ENCODE measurements around the gene HPN.

GRCh38 chr19:35018379-35018778, 23.1 kb upstream of the HPN start:
- TF ChIP-seq CTCF (IDR thresholded peaks at IDR 0.05; ENCODE audit: insufficient read depth, low read length, poor library complexity, severe bottlenecking) (no peak), EZH2phosphoT487 (conservative IDR thresholded peaks at IDR 0.05; ENCODE audit: low read length) (no peak)

Data from SU-DHL-6 (cell line).